Stimulated activated naive CD8-positive, alpha-beta T cell treated with anti-CD3 and anti-CD28 coated beads, Interleukin-15, amount 100 ng/mL, for 72 hours (primary cell): ENCODE measurements around the gene LDLRAD3.

Source experiments
- ATAC-seq: fragments of 150-1000 bp; cut with Tn5 transposase; 2 replicates; pipeline ENCODE4 v1.10.0; 2021; ENCODE audit warnings: mild to moderate bottlenecking, moderate library complexity
- DNase-seq, 2 donors: peaks; one replicate each; pipeline ENCODE4 v3.0.0; 2021 to 2022
- H3K27ac Mint-ChIP-seq, 2 donors: one replicate each; pipeline ENCODE4 v1.8.0; 2022; ENCODE audit warnings: mild to moderate bottlenecking in 2 of 2, mixed read lengths in 2 of 2, moderate library complexity in 2 of 2
- H3K27me3 Mint-ChIP-seq: one replicate; pipeline ENCODE4 v1.8.0; 2022; ENCODE audit warnings: mixed read lengths
- H3K4me1 Mint-ChIP-seq: one replicate; pipeline ENCODE4 v1.8.0; 2022; ENCODE audit warnings: mild to moderate bottlenecking, mixed read lengths
- H3K4me3 Mint-ChIP-seq, 2 donors: one replicate each; pipeline ENCODE4 v1.8.0; 2022; ENCODE audit warnings: mild to moderate bottlenecking in 2 of 2, mixed read lengths in 2 of 2, moderate library complexity in 1 of 2
- H3K9me3 Mint-ChIP-seq, 2 donors: one replicate each; pipeline ENCODE4 v1.8.0; 2022; ENCODE audit warnings: mixed read lengths in 2 of 2

The LDLRAD3 gene

DNA sequence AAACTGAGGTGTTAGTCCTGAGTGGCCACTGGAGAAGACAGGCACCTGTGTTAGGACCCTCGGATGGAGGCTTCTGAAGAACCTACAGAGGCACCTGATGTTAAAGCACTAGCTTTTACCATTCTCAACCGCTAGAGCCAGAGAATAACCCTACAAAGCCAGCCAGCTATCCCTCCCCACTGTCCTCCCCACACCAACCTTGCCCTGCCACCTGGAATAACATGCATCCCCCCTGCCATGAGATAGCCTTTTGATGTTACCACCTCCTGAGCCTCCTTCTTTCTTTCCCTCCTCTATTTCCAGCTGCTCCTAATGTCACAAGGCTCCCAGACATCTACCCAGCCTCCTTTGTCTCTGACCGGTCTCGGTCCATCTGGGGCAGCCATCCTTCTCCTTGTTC, 317.2 kb downstream of the LDLRAD3 start:
- ATAC-seq (no peak), DNase-seq (no peak)
- no peak overlapping the region for H3K4me3 Mint-ChIP-seq
- no peaks in the 10 kb centered on the region for H3K4me1 Mint-ChIP-seq
- H3K27ac Mint-ChIP-seq: peak overlapping the region in 1 of 2 donors; percentile 17
- H3K27me3 Mint-ChIP-seq: peaks cover 44% of the 10 kb centered on the region
- H3K9me3 Mint-ChIP-seq: no peaks in the 10 kb centered on the region

DNA sequence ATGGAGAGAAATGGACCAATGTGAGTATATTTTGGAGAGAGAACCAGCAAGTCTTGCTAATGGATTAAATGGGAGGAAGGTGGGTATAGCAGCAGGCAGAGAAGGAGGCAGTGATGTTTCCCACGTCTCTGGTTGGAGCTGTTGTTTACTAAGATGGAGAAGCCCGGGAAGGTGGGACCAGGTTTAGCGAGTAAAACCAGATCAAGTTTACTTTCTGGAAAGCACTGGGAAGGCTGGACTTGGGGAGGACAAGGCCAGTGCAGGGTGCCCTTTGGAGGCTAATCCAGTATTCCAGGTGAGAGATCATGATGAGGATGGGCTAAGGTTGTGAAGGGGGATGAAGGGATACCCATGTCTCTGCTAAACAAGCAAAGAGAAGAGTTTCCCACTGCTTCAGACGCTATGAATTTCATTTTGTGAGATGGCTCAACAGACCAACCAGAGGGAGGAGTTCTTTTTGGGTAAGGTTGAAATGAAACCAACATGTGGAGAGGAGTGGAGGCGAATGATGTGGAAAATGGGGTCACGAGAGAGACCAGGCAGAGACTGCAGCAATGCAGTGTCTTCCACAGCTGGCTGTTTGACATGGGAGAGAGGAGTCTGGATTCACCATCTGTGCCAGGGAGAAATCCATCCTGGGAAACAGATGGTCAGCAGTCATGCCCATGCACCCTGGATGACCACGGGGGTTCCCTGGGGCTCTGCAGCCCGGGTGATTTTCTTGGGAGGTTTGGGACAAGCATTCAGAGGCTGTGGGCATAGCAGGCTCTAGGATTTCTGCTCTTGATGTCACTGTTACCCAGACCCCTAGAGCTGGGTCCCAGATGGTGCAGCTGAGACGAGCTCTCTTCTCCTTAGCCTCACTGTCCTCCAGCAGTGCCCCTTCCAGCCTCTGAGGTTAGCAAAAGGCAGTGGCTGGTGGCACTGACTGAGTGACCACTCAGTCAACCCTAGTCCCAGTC, 320.4 kb downstream of the LDLRAD3 start:
- Mint-ChIP-seq H3K4me3 (no peak overlapping the region), H3K9me3 (no peaks in the 10 kb centered on the region), H3K4me1 (peaks cover 5% of the 10 kb centered on the region), H3K27ac (no peak overlapping the region), H3K27me3 (peaks cover 23% of the 10 kb centered on the region)
- DNase-seq (no peak), ATAC-seq (no peak)

DNA sequence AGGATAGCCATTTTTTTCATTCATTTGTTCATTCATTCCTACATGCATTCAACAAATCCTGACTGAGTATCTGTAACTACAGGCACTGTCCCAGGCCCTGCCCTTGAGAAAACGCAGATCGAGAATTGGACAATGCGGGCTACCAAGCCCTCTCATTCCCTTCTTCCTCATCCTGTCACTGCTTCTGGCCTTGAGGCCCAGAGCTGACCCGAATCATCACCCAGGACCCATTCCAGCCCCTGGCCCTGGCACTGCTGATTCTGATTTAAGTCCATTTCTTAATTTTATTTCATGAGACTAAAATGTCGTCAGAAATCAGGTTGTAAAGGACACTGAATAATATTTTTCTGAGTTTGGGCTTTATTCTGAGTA, 321.1 kb downstream of the LDLRAD3 start:
- no peak overlapping the region for H3K4me3 Mint-ChIP-seq
- peaks cover 5% of the 10 kb centered on the region for H3K4me1 Mint-ChIP-seq
- DNase-seq (no peak), ATAC-seq (no peak)
- no peaks in the 10 kb centered on the region for H3K9me3 Mint-ChIP-seq
- no peak overlapping the region for H3K27ac Mint-ChIP-seq
- H3K27me3 Mint-ChIP-seq: peaks cover 20% of the 10 kb centered on the region

DNA sequence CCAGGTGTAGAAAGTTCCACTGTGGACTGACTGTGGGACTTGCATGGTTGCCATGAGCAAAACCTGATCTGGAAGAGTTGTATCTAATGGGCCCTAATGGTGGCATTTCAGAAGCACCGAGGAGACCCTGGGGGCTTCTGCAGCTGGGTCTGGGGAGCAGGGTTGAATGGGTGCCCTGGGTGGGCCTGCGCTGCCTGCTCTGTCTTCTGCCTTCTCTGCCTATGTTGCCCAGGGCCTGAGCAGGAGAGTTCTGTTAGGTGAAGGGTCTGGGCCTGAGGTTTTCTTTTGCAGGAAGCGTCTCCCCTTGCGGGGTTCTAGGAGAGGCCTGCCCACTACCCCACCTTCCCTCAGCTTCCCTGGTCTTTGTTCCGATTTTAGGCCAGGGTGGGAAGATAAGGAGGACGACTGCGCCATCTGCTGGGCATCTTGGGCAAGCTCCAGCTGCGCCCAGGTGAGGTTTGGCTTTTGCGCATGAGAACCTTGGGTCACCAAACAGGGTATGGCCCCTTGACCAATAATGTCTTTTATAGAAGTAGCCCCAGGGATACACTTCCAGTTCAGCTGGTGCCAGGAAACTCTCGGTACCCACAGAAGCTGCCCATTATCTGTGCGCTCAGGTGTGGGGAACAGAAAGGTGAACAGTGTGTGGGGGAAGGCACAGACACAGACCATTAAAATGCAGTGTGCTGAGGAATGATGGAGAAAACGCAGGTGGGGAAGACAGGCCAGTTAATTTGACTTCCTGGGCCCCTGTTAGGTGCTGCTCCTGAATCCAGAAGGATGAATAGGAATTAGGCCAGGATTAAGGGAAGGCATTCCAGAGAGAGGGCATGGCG, 322.1 kb downstream of the LDLRAD3 start:
- no peak overlapping the region for H3K4me3 Mint-ChIP-seq
- H3K27me3 Mint-ChIP-seq: peaks cover 14% of the 10 kb centered on the region
- no peaks in the 10 kb centered on the region for H3K9me3 Mint-ChIP-seq
- DNase-seq (peak; percentile 44 to 50), ATAC-seq (peak; percentile 67)
- H3K27ac Mint-ChIP-seq: no peak overlapping the region
- H3K4me1 Mint-ChIP-seq: peaks cover 5% of the 10 kb centered on the region

DNA sequence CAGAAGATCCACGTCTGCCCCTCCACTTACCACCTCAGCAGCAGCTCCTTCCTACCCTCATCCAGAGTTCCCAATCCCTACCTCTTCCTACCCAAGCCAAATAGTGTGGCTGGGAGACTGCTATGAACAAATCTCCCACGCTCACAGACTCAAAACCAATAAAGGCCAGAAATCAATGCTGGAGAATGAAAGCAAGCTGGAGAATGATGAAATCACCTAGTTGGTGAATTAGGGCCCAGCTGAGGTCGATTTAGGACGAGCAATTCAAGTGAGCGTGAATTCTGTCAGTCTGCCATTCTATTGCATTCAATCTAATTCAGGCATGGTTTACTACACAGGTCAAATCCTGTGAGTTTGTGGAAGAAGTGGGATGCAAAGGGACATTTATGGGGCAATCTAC, 322.9 kb downstream of the LDLRAD3 start:
- no peaks in the 10 kb centered on the region for H3K9me3 Mint-ChIP-seq

DNA sequence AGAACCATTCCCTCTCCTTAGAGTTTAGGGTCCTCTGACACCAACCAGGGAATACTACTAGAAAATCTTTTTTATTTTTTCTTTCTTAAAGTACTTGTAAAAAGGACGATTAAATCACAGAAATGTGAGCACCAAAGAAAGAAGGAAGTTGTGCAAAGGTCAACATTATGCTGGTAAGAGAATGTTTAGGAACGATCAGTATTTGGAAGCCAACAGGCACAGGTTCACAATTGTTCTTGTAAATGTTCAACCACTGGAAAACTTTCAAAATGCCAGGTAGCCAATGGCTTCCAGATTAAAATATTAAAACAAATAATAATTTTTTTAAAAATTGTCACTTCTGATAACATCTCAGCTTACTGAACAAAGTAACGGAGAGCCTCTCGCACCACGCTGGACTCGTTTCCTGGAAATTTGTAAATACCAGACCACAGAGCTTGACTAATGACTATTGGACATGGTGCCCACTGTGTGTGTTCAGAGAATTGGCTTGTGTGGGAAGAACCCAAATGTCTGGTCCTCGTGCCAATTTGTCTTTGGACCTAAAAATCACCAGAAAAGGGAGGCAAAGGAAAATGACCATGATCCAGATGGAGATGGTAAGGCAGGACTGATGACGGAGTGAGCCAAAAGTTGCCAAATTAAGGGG, 324.6 kb downstream of the LDLRAD3 start:
- Mint-ChIP-seq H3K27ac (no peak overlapping the region), H3K4me3 (no peak overlapping the region), H3K4me1 (peaks cover 5% of the 10 kb centered on the region), H3K9me3 (peaks cover 0 to 7% of the 10 kb centered on the region in 2 donors), H3K27me3 (no peaks in the 10 kb centered on the region)
- ATAC-seq: no peak
- no peak for DNase-seq

More for the DNA sequence above, 322.9 kb downstream of the LDLRAD3 start:
- ATAC-seq (no peak), DNase-seq (no peak)
- Mint-ChIP-seq H3K27me3 (peaks cover 6% of the 10 kb centered on the region), H3K27ac (no peak overlapping the region), H3K4me1 (peaks cover 5% of the 10 kb centered on the region), H3K4me3 (no peak overlapping the region)

DNA sequence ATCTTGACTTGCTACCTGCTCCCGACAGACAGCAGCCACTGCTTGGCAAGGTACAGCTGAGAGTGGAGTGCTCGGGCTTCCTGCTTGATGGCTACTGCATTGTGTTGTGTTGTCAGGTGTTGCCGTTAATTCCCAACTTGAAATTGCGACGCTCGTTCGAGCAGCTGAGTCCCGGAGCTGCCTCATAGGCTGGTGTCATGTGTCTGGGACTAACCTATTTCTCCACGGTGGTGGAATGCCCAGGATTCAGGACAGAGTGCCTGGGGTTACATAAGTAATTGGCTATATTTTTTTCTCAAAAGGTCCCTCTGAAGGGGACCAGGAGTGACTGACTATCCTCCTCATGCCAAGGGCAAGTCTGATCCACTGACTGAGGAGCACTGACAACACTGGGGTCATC, 326.8 kb downstream of the LDLRAD3 start:
- H3K27ac Mint-ChIP-seq: no peak overlapping the region
- H3K4me3 Mint-ChIP-seq: no peak overlapping the region
- H3K27me3 Mint-ChIP-seq: no peaks in the 10 kb centered on the region

DNA sequence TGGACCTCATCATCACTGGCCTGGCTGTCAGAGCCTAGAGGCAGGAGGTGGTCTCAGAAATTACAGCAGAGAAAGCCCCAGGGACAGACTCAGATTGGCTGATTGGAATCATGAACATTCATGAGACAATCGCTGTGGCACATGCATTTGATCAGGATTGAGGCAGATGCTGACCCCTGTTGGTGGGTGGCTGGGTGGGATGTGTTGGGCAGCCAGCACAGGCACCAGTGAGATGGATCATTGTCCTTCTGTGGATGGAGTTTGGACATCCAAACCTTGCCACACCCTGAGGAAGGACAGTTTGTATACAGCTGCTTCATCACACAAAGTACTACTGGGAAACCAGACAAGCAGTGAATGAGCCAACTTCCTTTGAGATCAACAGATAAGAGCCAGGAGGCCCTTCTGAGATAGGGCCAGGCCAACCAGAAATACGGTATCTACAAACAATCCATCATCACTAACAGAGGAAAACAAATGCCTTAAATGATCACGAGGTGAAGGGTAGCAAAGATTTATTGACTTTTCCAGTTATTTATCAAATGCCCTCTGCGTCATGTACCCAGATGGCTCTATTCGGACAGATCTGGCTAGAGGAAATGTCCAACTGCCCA, 328.0 kb downstream of the LDLRAD3 start:
- Mint-ChIP-seq H3K27me3 (no peaks in the 10 kb centered on the region), H3K4me3 (no peak overlapping the region), H3K27ac (peak overlapping the region in 1 of 2 donors; percentile 37), H3K9me3 (peaks cover 0 to 15% of the 10 kb centered on the region in 2 donors), H3K4me1 (peaks cover 5% of the 10 kb centered on the region)
- ATAC-seq (no peak), DNase-seq (no peak)

More for the DNA sequence above, 326.8 kb downstream of the LDLRAD3 start:
- Mint-ChIP-seq H3K4me1 (peaks cover 5% of the 10 kb centered on the region), H3K9me3 (peaks cover 0 to 15% of the 10 kb centered on the region in 2 donors)
- DNase-seq (no peak), ATAC-seq (no peak)

DNA sequence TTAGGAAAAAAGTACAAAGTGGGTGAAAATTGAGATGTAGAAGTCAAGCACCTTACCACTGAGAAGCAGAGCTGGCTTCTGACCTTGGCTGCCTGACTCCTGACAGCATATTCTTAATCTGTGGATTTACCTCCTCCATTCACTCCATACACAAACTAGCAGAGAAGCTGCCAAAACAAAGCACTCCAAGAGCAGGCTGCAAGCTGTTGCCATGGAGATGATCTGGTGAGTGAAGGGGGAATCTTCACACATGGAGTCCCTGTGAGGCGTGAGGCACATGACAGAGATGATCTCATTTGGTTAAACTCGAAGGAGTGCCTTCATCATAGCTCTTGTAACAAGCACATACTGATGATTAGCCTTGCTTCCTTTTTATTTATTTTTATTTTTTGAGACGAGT, 329.2 kb downstream of the LDLRAD3 start:
- Mint-ChIP-seq H3K4me1 (no peaks in the 10 kb centered on the region), H3K9me3 (peaks cover 0 to 15% of the 10 kb centered on the region in 2 donors), H3K4me3 (no peak overlapping the region), H3K27ac (no peak overlapping the region), H3K27me3 (no peaks in the 10 kb centered on the region)
- DNase-seq (no peak), ATAC-seq (no peak)

DNA sequence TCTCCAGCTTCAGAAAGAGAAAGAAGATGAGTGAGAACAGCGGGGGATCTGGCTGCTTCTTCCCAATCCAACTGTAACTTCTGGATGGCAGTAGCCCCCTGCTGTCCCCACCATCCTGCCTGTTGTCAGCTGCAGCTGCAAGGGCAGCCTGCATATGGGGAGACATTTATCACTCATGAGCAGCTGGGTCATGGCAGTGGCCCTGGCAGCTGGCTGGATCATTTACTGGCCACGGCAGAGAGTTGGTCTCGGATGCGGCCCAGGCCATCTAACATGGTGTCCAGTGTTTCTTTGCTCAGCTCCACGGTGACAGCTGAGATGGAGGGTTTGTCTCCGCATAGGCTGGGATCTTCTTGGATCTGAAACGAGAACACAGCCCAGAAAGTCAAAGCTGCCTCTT, 330.6 kb downstream of the LDLRAD3 start:
- Mint-ChIP-seq H3K4me1 (no peaks in the 10 kb centered on the region), H3K4me3 (no peak overlapping the region), H3K27me3 (no peaks in the 10 kb centered on the region), H3K9me3 (peaks cover 0 to 15% of the 10 kb centered on the region in 2 donors), H3K27ac (no peak overlapping the region)
- DNase-seq (no peak), ATAC-seq (no peak)

DNA sequence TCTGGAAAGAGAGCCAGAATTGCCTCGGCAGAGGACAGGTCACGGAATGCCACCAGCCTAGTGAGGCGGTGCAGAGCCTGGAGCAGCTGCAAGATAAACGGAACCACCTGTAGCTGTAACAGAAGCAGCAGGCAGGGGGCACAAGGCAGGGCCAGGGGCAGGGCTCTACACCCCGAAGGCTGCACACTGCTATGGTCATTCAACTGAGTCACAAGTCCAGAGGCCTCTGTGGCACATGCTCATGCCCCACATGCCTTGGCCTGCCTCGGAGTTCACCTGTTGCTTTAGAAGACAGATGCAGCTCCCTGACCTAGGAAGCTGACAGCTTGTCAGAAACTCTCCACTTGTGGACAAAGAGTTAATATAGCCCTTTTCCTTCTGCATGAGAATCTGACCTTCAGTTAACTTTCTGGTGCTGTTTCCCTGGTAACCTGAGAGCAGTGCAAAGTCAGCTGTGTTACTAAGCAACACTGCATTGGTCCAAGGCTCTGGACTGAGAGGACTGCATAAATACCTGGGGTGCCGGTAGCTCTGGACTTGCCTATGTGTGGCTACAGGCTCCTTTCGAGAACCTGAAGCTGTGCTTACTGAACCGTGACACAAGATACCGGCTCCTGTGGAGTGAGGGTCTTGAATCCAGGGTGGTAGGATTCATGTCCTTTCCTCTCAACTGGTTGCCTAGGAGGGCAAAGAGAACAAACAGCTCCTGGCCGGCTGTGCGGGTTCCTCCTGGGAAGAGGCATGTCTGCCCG, 334.8 kb downstream of the LDLRAD3 start:
- DNase-seq (no peak), ATAC-seq (no peak)
- Mint-ChIP-seq H3K4me3 (no peak overlapping the region), H3K27me3 (no peaks in the 10 kb centered on the region), H3K27ac (no peak overlapping the region), H3K4me1 (peaks cover 8% of the 10 kb centered on the region), H3K9me3 (peaks cover 9 to 25% of the 10 kb centered on the region in 2 donors)

DNA sequence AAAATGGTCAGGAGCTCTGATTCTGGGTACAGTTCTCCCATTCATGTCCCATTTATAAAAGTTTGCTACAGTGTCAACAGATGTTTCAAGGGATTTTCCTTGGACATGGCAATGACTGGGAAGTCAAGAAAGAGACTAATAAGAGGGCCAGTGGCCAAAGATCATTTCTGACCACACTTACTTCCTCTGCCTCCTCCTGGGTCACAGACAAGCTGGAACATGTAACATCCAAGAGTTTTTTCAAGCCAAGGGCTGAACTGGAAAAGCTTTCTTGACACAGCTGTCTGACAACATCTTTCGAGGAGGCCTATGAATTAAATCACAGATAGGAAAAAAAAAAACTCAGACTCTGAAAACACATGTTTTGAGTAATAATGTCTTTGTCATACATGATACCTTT, 336.7 kb downstream of the LDLRAD3 start:
- peak overlapping the region in 1 of 2 donors; percentile 19 for H3K27ac Mint-ChIP-seq
- ATAC-seq: no peak
- no peaks in the 10 kb centered on the region for H3K27me3 Mint-ChIP-seq
- peaks cover 9 to 19% of the 10 kb centered on the region in 2 donors for H3K9me3 Mint-ChIP-seq
- no peak overlapping the region for H3K4me3 Mint-ChIP-seq
- no peak for DNase-seq
- H3K4me1 Mint-ChIP-seq: peaks cover 18% of the 10 kb centered on the region
